OCI-LY7 (cell line): ENCODE data around the gene GPR135. TPM values are rescaled to one million over a fixed set of nuclear protein-coding genes. Genes with fewer than 3 reads are reported as not detected.
A peak's percentile ranks its signal among the peaks of the same experiment; 100 is the strongest.

Experiments used
- BruUV-seq: library from RNA; stranded (reverse); fragments of 400-500 nt; replicated peaks from 2 replicates; lab custom pipeline; 2021; lab: Mats Ljungman, UMichigan
- CTCF ChIA-PET: fragments of 300-600 bp; sonication (Branson Sonifier 250); formaldehyde crosslinking; loops from one replicate; lab custom pipeline; 2022; ENCODE audit warnings: antibody characterized with exemption; ENCODE audit not compliant: unreplicated experiment; lab: Charles Lee
- POLR2A ChIA-PET: fragments of 300-600 bp; sonication (Branson Sonifier 250); formaldehyde crosslinking; loops from one replicate; lab custom pipeline; 2022; ENCODE audit warnings: antibody characterized with exemption; lab: Charles Lee
- DNase-seq: peaks from one replicate; pipeline ENCODE4 v3.0.0-alpha.2; 2015; ENCODE audit warnings: low spot score
- H2AFZ ChIP-seq: fragments of 200-600 bp; sonication (generic), shearing (Covaris generic); 2 replicates; pipeline ENCODE4 v1.6.1; 2014; ENCODE audit warnings: mild to moderate bottlenecking, antibody characterized with exemption, low read length, moderate library complexity
- H3K27ac ChIP-seq: fragments of 200-600 bp; sonication (generic); 2 replicates; pipeline ENCODE4 v1.5.1; 2014; ENCODE audit warnings: mixed run types, low read depth, mild to moderate bottlenecking, moderate library complexity, low read length, inconsistent platforms; ENCODE audit not compliant: poor library complexity, severe bottlenecking
- H3K36me3 ChIP-seq: fragments of 200-600 bp; sonication (generic); 2 replicates; pipeline ENCODE4 v1.6.1; 2014; ENCODE audit warnings: mild to moderate bottlenecking, antibody characterized with exemption, low read length, moderate library complexity, mixed read lengths; ENCODE audit not compliant: insufficient read depth
- H3K4me1 ChIP-seq: fragments of 200-600 bp; sonication (generic); 2 replicates; pipeline ENCODE4 v1.5.1; 2014; ENCODE audit warnings: mild to moderate bottlenecking, low read length; ENCODE audit not compliant: insufficient read depth, poor library complexity, severe bottlenecking
- H3K4me2 ChIP-seq: fragments of 200-600 bp; sonication (generic); 2 replicates; pipeline ENCODE4 v1.6.1; 2014; ENCODE audit warnings: mild to moderate bottlenecking, low read length
- H3K4me3 ChIP-seq: fragments of 200-600 bp; sonication (generic); 2 replicates; pipeline ENCODE4 v1.5.1; 2014; ENCODE audit warnings: mild to moderate bottlenecking, low read depth, low read length; ENCODE audit not compliant: poor library complexity, severe bottlenecking
- H3K79me2 ChIP-seq: fragments of 200-600 bp; sonication (generic); 2 replicates; pipeline ENCODE4 v1.6.1; 2016; ENCODE audit warnings: low read depth, mild to moderate bottlenecking, low read length, moderate library complexity, mixed read lengths; ENCODE audit not compliant: insufficient read depth
- H3K9me2 ChIP-seq: fragments of 200-600 bp; sonication (generic); 2 replicates; pipeline ENCODE4 v1.6.1; 2016; ENCODE audit warnings: mild to moderate bottlenecking, low read length, mixed read lengths; ENCODE audit not compliant: insufficient read depth
- H3K9me3 ChIP-seq: fragments of 200-600 bp; sonication (generic); 2 replicates; pipeline ENCODE4 v1.6.1; 2014; ENCODE audit warnings: mild to moderate bottlenecking, mixed run types, low read length, mixed read lengths
- H4K20me1 ChIP-seq: fragments of 200-600 bp; sonication (generic); 2 replicates; pipeline ENCODE4 v1.6.1; 2014; ENCODE audit warnings: mild to moderate bottlenecking, antibody characterized with exemption, low read length, moderate library complexity, mixed read lengths; ENCODE audit not compliant: insufficient read depth
- EZH2phosphoT487 ChIP-seq: fragments of 200-600 bp; sonication (generic); IDR thresholded peaks from 2 replicates; pipeline ENCODE4 v1.6.1; 2018; ENCODE audit warnings: low read depth, borderline replicate concordance, mild to moderate bottlenecking, mixed run types, antibody characterized with exemption, low read length, moderate library complexity, mixed read lengths
- intact Hi-C: fragments of 100-400 bp; cut with micrococcal nuclease; formaldehyde crosslinking; loops from one replicate; pipeline ENCODE4 v1.10.0; 2022; ENCODE audit not compliant: unreplicated experiment
- total RNA-seq, 2 experiments: library from RNA; depleted of rRNA in 1 of 2; stranded (reverse); fragments of >200 nt in 1 of 2; shearing (Covaris generic) in 1 of 2; gene quantifications; 2 replicates each; pipeline ENCODE4 v1.2.3, GENCODE V29; 2014 to 2022
- TF ChIP-seq, protein P1 (sequence below): fragments of 200-600 bp; sonication (generic); conservative IDR thresholded peaks from 2 replicates; pipeline ENCODE4 v1.5.1; 2014; ENCODE audit warnings: mild to moderate bottlenecking, antibody characterized with exemption, low read length, moderate library complexity, mixed read lengths

GPR135 gene
- total RNA-seq, 2 experiments from 2014 or later, result 6.5 to 10.9 TPM

GRCh38 chr14:59424341-59425071 is 40.7 kb downstream of the GPR135 start:
- no TSS peak for BruUV-seq
- POLR2A ChIA-PET, result interaction anchor here (1.4 to 1.5 kb wide), 2 partner anchors 19 to 300 kb away, joined by 3 to 5 read pairs; no protein-coding TSS in a partner anchor

GRCh38 chr14:59422069-59422881 is 42.9 kb downstream of the GPR135 start:
- Histone ChIP-seq H2AFZ (peak overlapping the region; percentile 90), H3K9me3 (no peaks in the 10 kb centered on the region), H3K36me3 (no peaks in the 10 kb centered on the region), H3K9me2 (no peaks in the 10 kb centered on the region), H3K4me3 (no peak overlapping the region), H4K20me1 (no peaks in the 10 kb centered on the region), H3K4me1 (peaks cover 26% of the 10 kb centered on the region), H3K79me2 (no peaks in the 10 kb centered on the region), H3K27ac (peak overlapping the region; percentile 16), H3K4me2 (peak overlapping the region; percentile 50)
- intact Hi-C loops, result loop anchor here (1.0 to 5.0 kb wide), 3 partner anchors 65 to 295 kb away; partner anchors contain the start of gene DAAM1
- BruUV-seq, result no TSS peak
- DNase-seq, result peak; percentile 64
- TF ChIP-seq, protein P1, sequence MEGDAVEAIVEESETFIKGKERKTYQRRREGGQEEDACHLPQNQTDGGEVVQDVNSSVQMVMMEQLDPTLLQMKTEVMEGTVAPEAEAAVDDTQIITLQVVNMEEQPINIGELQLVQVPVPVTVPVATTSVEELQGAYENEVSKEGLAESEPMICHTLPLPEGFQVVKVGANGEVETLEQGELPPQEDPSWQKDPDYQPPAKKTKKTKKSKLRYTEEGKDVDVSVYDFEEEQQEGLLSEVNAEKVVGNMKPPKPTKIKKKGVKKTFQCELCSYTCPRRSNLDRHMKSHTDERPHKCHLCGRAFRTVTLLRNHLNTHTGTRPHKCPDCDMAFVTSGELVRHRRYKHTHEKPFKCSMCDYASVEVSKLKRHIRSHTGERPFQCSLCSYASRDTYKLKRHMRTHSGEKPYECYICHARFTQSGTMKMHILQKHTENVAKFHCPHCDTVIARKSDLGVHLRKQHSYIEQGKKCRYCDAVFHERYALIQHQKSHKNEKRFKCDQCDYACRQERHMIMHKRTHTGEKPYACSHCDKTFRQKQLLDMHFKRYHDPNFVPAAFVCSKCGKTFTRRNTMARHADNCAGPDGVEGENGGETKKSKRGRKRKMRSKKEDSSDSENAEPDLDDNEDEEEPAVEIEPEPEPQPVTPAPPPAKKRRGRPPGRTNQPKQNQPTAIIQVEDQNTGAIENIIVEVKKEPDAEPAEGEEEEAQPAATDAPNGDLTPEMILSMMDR, result peak; percentile 79
- TF ChIP-seq EZH2phosphoT487, result no peak
- POLR2A ChIA-PET, result interaction anchor here (0.7 to 1.3 kb wide), 2 partner anchors 45 to 279 kb away, joined by 3 read pairs; no protein-coding TSS in a partner anchor
- CTCF ChIA-PET, result no interaction called here

More at GRCh38 chr14:59424341-59425071, 40.7 kb downstream of the GPR135 start:
- no peaks in the 10 kb centered on the region for H4K20me1 ChIP-seq
- no peak for DNase-seq
- CTCF ChIA-PET, result no interaction called here
- peaks cover 26% of the 10 kb centered on the region for H3K4me1 ChIP-seq
- no peaks in the 10 kb centered on the region for H3K79me2 ChIP-seq
- intact Hi-C loops, result loop anchor here (5.0 kb wide), 1 partner anchor 237 kb away; the partner anchor contains the start of gene DAAM1
- TF ChIP-seq, protein P1, result no peak
- no peak for TF ChIP-seq EZH2phosphoT487
- H3K4me2 ChIP-seq, result no peak overlapping the region
- no peaks in the 10 kb centered on the region for H3K9me3 ChIP-seq
- no peak overlapping the region for H3K27ac ChIP-seq
- no peaks in the 10 kb centered on the region for H3K36me3 ChIP-seq
- no peak overlapping the region for H2AFZ ChIP-seq
- no peak overlapping the region for H3K4me3 ChIP-seq
- no peaks in the 10 kb centered on the region for H3K9me2 ChIP-seq
